GM19463 (cell line): ENCODE measurements around the gene DNAJC4.

Experiments used
- ATAC-seq: cut with Tn5 transposase; IDR thresholded peaks from one replicate; pipeline ENCODE4 v1.9.1; 2021; ENCODE audit warnings: mild to moderate bottlenecking, moderate library complexity; ENCODE audit not compliant: unreplicated experiment

DNAJC4 gene

DNA sequence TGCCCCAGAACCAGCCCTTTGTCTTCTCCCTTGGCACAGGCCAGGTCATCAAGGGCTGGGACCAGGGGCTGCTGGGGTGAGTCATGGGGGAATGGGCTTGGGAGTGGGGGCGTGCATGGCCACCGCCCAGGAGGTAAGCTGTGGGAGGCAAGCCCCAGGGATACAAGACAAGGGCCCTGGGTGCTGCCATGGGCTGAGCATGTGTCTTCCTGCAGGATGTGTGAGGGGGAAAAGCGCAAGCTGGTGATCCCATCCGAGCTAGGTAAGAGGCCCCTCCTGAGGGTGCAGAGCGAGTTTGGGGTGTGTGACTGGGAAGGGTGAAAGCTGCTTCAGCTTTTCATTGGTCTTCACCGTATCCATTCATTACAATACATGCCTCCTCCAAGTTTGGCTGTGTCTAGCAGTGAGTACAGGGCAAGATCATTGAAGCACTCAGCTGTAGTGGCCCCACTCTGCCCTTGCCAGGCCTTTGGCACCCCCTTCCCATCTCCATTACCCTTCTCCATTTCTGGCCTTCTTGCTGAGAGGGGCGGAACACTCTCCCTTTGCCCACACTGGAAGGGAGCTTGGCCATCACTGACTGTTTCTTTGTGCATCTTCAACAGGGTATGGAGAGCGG, 13.0 kb downstream of the DNAJC4 start:
- no peak for ATAC-seq

DNA sequence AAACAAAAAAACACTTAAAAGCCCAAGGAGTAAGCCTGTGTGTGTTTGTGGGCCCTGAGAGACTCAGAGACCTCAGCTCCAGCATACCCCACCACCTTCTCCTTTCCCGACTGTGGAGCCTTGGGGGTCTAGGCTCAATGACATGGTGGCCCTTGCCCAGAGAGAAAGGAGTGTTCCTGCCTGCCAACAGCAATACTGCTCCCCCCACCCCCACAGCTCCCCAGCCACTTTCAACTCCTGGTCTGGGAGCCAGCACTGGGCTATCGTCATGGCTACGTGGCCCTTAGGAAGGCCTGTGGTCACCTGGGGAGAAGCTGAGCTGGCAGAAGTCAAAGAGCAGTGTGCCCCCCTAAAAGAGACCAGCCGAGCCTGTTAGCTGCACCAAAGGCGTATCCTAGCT, 13.8 kb downstream of the DNAJC4 start:
- ATAC-seq: no peak

DNA sequence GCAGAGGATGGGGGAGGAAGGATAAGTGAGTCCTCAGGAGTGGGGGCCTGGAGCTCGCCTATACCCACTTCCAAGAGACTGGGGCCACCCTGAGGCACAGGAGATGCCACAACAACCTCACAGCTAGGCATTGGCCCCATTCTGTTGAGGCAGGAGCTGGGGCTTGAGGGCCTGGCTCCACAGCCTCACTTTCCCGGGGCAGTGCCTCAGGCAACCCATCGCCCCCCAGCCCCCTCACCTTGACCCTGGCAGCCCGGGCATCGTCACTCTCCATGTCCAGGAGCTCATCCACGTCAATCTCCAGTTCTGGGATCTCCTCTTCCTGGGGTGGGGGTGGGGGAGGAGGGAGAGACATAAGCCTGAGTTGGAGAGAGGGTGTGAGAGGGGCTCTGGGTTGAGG, 14.6 kb downstream of the DNAJC4 start:
- ATAC-seq: no peak

DNA sequence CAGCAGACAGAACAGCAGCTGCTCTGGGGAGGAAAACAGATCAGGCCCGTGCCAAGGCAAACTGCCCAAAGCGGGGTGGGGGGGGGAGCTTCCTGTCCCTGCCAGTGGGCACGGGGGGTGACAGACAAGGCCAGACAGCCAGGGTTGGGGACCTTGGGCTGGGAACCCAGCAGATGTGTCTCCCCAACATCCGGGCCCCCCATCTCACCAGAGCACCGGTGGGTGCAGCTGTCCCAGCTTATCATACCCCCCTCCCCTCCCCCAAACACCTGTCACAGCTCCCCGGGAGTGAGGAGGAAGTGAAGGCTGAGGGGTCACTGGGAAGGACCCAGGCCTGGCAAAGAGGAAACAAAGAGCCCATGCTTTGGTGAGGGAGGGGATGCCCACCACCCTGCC, 15.1 kb downstream of the DNAJC4 start:
- no peak for ATAC-seq

DNA sequence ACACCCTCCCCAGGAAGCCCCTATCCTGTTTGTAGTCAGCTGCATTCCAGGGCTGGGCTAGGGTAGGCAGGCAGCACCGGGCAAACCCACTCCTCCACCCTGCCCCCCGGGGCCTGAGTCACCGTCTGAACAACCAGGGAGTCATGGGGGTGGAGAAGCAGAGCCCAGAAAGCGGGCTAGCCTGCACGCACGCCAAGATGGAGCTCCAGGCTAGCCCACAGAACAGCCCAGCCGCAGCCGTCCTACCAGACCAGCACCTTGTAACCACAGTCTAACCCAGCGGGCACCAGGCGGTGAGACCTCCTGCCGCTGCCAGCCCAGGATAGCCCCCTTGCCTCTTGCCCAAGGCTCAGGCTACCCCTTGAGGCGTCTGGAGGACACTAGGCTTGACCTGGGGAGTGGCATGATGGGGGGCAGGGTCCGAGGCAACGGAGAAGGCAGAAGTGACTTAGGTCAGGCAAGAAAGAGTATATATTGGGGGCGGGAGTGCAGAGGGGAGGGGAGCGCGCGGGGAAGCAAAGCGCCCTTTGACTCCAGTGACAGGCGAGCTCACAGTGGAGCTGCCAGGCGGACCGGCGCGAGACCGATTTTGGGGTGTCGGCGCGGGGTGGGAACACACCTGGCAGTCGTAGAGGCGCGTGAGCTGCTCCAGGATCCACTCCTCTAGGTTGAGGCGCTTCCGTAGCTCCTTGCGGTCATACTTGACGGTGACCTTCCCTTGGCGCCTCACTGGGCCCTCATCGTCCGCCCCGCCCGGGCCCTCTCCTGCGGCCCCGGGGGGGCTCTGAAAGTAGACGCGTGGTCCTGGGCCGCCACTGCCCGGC, 15.7 kb downstream of the DNAJC4 start:
- ATAC-seq: no peak

DNA sequence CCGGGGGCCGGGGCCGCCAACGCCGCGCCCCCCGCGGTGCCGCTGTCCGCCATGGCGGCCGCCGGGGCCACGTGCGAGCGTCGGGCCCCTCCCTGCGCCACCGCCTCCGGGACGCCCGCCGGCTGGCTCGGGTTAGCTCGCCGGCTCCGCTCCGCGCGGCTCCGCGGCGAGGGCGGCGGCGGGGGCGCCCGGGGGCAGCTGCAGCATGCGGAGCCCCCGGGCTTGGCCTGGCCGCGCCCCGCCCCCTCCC, 16.2 kb downstream of the DNAJC4 start:
- peak; percentile 4 for ATAC-seq

DNA sequence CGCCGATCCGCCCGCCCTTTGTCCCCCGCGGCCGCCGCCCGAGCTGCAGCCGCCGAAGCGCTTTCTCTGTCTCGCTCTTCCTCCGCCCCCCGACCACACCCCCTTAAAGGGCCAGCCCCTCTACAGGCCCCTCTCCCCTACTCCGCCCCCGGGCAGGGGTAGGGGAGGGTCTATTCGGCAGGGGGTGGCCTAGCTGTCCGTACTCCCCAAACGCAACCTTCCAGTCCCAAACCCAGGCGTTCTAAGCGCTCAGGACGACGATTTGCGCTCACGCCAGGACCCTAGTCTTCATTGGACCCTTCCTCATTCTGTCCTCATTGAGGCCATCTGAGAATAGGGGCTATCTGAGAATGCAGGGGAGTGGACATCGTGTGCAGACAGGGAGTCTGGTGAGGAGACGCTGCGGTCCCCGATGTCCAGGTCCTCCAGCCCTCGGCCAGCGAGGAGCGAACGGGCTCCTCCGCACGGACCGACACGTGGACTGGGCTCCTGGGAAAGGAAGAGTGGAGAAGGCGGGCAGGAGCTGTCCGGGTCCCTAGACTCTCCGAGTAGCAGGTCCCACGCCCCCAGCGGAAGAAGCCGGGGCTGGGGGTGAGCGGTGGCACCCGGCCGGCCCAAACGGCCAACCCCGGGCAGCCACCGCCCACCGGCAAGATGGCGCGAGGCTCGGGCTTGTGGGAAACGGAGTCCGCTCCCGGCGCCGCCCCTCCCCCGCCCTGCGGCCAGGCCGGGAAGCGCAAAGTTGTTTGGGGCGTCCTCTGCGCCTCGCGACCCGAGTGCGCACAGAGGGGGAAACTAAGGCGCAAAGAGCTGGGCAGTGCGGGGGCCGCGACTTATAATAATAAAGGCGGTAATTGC, 16.8 kb downstream of the DNAJC4 start, which contains the start of gene PPP1R14B:
TSS of gene PPP1R14B (minus strand) at position 73 of the 858 bp plus-strand sequence. CDS start 270 bp downstream, outside the sequence.
- ATAC-seq: peak; percentile 38

DNA sequence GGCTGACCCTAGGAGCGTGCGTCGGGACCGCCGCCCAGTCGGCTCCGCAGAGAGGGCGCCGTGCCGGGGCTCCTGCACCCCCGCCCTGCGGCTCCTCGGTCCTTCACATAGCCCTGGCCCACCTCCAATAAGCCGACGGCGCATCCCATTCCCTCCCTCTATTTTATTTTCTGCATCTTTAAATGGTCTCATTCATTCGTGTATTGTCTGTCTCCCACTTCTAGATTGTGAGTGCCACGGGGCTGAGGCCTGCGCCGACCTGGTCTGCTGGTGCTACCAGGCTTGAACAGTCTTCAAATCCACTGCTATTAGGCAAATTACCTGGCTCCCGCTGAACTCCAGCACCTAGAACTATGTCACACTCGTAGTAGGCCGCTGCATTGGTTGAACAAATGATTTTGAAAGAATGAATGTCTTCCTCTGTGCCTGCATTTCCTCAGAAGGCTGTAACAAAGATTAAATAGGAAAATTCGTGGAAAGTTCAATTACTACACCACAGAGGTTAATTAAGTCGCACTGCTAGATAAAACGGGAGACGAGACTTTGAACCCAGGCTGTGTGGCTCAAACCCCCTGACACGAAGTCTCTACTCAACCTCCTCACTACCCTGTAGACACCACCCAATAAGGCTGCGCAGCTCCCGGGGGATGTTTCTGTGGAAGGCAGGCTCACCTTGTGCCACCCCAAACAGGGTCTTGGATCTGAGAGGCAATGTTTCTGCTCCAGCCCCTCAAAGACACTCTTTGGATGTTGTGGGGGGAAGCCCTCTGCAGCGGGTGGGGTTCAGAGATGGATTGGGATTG, 17.6 kb downstream of the DNAJC4 start:
- no peak for ATAC-seq

DNA sequence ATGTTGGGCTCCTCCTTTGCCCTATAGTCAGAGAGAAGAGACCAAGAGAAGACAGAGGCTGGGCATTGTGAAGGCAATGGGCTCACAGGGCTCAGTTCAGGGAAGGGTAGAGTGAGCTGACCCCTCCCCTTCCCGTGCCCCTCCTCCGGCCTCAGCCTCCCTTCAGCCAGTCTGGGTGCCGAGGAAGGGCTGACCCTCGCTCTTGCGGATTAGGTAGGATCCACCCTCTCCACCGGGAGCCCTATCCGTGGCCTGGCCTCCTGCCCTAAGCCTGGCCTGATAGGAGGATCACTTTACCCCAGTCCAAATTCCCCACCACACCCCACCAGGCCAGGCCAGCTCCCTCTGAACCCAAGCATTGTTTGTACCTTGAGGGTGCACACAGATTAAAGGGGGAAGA, 18.2 kb downstream of the DNAJC4 start:
- ATAC-seq: no peak

DNA sequence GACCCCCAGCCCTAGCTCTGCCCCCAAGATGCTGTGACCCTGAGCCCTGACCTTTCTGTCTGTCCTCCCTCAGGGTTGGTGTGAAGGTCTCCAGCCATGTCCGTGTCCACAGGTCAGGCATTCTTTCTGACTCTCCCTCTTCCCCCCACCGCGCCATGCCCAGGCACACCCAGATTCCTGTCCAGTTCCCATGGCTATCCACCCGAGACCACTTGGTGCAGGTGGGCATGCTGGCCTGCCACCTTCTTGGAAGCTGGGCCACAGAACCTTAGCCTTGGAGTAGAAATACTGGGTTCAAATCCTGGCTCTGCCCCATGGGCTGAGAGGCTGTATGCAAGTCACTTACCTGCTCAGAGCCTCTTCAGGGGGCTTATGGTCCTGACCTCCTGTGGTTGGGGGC, 18.7 kb downstream of the DNAJC4 start:
- ATAC-seq: no peak

DNA sequence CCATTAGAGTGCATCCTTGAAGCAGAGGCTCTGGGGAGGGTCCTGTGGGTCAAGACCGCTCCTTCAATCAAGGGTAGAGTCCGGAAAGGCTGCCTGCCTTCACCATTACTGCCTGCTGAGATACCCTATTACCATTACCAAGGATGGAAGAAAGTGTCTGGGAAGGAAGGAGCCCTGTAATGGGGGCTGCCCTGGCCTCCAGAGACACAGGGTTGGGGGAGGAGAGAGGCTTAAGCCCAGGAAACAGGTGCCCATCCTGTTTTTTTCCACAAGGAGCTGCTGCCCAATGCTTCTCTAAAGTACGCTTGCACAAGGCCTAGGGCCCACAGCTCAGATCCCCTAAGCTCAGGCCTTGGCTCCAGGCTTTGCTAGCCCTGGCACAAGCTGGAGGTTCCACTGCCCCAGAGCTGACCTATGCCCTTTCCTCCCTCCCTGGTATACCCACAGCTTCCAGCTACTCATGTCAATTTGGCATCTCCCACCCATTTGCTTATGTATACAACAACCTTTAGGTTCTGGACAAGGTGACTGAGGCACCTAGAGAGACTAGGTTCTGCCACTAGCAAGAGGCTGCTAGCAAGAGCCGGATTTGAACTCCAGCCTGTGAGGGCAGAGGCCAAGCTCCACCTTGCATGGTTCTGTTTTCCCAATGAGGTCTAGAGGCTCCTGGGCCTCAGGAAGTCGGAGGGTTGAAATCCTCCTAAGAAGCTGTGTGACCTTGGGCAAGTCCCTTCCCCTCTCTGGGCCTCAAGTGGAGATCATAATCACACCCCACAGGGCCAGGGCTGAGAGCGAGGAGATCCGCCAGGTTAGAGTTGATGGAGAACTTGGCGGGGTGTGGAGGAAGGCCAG, 19.4 kb downstream of the DNAJC4 start:
- ATAC-seq: no peak

DNA sequence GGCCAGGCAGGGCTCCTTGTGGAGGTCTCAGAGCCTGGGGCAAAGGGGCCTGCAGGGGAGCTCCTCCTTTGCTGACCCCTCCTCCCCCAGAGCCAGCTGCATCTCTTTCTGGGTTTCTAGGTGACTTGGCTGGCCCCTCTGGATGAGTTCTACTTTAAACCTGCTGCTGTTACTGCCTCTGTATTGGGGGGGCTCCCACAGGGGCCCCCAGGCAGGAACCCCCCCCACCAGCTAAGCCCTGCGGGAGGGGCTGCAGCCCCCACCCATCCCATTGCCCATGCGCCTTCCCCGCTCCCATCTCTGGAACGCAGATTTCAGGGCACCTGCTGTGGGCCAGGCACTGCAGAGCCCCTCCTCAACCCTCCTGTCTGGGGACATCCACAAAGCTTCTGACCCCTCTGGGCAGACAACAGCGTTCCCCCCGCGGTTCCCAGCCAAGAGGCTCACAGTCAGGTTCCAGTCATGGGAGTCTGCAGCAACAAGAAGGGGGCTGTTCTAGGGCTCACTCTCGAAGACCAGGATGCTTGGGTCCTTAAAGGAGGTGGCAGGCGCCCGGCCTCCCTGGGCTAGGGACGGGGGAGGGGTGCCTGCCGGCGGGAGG, 20.2 kb downstream of the DNAJC4 start:
- no peak for ATAC-seq

DNA sequence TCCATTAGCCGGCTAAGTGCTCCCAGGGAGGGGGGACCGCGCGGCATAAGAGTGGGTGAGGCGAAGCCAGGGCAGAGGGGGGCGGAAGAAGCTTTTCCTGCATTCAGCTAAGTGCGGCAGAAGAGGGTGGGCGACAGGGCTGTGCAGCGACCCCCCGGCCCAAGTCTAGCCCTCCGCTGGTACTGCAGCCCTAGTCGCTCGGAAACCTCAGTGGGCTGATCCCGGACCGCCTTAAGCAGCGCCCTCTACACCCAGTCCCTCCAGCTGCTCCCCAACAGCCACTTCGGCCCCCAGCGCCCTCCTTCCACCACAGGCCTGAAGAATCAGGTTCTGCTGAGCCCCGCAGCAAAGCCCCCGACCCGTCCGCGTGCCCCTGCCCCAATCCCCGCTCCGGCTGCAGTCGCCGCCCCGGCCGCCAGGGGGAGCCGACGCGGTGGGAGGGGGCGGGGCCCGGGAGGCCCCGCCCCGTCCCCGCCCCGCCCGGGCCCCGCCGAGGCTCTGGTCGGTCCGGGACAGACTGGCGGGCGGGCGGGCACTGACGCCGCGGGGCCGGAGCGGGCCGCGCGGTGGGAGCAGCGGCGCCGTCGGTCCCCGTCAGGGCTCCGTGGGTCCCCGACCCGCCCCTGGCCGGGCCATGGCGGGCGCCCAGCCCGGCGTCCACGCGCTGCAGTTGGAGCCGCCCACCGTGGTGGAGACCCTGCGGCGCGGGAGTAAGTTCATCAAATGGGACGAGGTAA, 20.8 kb downstream of the DNAJC4 start, which contains the start of gene PLCB3:
TSS of gene PLCB3 (plus strand) at position 515 of the 737 bp plus-strand sequence. CDS start at position 635, 120 bp downstream.
- ATAC-seq: peak; percentile 40

DNA sequence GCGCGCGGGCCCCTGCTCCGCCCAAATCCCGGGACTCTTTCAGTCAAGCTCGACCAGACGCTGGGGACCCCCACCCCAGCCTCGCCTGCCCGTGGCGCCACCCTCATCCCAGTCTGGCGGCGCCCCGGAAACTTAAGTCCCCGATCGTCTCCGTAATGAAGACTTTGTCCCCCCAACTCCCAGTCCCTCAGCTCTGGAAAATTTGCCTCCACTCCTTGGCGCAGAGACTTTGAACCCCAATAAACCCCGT, 21.3 kb downstream of the DNAJC4 start:
- no peak for ATAC-seq

DNA sequence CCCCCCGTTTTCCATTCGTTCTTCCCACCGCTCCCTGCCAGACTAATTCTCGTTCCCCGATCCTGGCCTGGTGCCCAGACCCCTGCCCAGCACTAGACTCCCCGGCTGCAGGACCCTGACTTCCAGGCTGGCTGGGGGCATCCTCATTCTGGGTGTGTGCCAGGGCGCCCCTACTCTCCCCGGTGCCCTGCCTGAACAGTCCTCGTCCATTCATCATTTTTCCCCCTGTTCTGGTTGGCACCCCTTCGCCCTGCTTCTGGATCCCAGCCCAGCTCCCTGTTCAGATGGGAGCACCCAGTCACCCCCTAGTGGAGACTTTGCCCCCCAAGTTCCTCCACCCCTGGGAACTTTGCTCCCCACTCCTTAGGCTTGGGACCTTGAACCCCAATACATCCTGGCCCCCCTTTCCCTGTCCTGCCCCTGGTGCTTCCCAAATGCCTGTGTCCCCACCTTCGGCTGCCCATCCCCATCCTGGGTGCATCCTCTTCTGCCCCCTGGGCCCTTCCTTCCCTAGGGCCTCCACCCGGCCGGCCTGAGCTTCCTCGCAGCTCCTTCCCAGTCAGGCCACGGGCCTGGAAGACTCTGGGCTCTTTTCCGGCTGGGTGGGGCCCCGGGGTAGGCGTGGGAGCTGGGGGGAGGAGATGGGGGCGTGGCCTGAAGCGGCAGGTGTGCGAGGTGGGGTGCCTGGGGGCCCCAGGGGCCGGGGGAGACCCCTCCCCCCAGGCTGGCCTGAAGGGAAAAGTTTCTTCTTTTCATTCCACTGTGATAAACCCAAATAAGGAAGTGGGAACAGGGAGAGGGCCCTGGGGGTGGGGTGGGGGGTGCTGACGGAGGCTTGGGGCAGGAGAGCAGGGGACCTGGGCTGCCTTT, 21.9 kb downstream of the DNAJC4 start:
- ATAC-seq: no peak

DNA sequence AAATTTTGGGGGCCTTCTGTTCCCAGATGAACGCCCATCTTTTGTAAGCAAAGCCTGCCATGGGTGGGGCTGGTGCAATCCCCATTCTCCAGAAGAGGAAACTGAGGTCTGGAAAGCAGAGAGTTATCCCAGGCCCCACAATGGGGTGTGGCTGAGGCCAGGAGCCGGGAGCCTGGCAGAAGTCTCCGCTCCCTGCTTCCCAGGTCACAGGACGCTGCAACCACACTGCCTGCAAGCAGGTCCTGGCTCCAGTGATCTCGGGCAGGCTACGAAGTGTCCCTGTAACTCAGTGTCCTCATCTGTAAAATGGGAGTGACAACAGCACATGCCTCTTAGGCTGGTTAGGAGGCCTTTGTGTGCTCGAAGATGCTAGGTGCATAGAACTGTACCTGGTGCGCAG, 22.7 kb downstream of the DNAJC4 start:
- ATAC-seq: no peak

DNA sequence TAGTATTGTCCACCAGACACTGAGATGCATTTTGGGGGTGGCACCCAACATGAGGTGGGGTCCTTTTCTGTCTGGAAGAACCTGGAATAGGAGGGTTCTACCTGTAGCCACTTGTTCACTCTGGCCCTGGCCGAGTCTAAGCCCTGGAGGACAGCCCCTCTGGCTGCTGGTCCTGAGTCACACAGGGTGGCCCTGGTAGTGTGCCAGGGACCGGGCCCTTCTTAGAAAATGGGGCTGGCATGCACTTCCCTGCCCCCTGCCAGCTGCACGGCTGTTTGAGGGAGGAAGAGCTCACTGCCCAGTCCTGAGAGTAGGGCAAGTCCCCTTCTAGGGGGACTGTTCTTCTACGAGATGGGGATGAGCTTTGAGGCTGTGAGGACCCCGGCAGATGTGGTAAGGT, 23.1 kb downstream of the DNAJC4 start:
- ATAC-seq: no peak

DNA sequence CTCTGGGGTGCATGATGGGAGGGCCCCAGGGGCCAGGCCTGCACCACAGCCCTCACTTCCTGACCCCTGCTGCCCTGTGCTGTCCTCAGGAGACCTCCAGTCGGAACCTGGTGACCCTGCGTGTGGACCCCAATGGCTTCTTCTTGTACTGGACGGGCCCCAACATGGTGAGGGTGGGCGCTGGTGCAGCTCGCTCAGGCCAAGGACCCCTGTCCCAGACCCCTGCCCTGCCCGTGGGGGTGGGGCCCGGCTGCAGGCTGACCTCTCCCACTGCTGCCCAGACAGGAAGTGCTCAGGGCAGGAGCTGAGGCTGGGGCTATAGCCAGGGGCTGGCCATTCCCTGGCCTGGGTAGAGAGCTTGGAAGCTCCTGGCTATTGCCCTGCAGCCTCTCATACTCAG, 24.0 kb downstream of the DNAJC4 start:
- no peak for ATAC-seq
